HG03521 (cell line): Measurements from ENCODE around the gene PLXDC2.
"Not testable (repeated sequence)": the region's sequence is repeated elsewhere in the genome, so short reads cannot be mapped to it uniquely, and the experiment has no call there.

ENCODE experiments used
- ATAC-seq: cut with Tn5 transposase; IDR thresholded peaks from one replicate; pipeline ENCODE4 v1.9.1; 2021; ENCODE audit warnings: mild to moderate bottlenecking, moderate library complexity; ENCODE audit not compliant: unreplicated experiment

PLXDC2 gene

GRCh38 chr10:19970256-19970655 lies 154.0 kb downstream of the PLXDC2 start:
- ATAC-seq, result no peak

GRCh38 chr10:19970717-19971116 lies 154.5 kb downstream of the PLXDC2 start:
- ATAC-seq, result no peak

- no peak for ATAC-seq
Observed at GRCh38 chr10:19971343-19972052, 155.3 kb downstream of the PLXDC2 start.

- no peak for ATAC-seq
Observed at GRCh38 chr10:19974138-19974537, 157.9 kb downstream of the PLXDC2 start.

GRCh38 chr10:19974554-19974953 lies 158.3 kb downstream of the PLXDC2 start:
- ATAC-seq, result no peak

GRCh38 chr10:19977097-19977521 lies 160.9 kb downstream of the PLXDC2 start:
- no peak for ATAC-seq

GRCh38 chr10:19979628-19980027 lies 163.4 kb downstream of the PLXDC2 start:
- no peak for ATAC-seq

- no peak for ATAC-seq
Observed at GRCh38 chr10:19983880-19984565, 167.8 kb downstream of the PLXDC2 start.

GRCh38 chr10:19985745-19986144 lies 169.5 kb downstream of the PLXDC2 start:
- ATAC-seq, result no peak

GRCh38 chr10:19986591-19986990 lies 170.4 kb downstream of the PLXDC2 start:
- ATAC-seq, result no peak

GRCh38 chr10:19987931-19988330 lies 171.7 kb downstream of the PLXDC2 start:
- ATAC-seq, result no peak

GRCh38 chr10:19993714-19994315 lies 177.6 kb downstream of the PLXDC2 start:
- no peak for ATAC-seq

- no peak for ATAC-seq
Observed at GRCh38 chr10:19998482-19998881, 182.2 kb downstream of the PLXDC2 start.

- ATAC-seq, result no peak
Observed at GRCh38 chr10:19999431-19999830, 183.2 kb downstream of the PLXDC2 start.

GRCh38 chr10:20002026-20002425 lies 185.8 kb downstream of the PLXDC2 start:
- ATAC-seq, result not testable (repeated sequence)

GRCh38 chr10:20002657-20003056 lies 186.4 kb downstream of the PLXDC2 start:
- no peak for ATAC-seq

- peak; percentile 52 for ATAC-seq
Observed at GRCh38 chr10:20004087-20004523, 187.9 kb downstream of the PLXDC2 start.

- ATAC-seq, result no peak
Observed at GRCh38 chr10:20005638-20006037, 189.4 kb downstream of the PLXDC2 start.

GRCh38 chr10:20006169-20006870 lies 190.1 kb downstream of the PLXDC2 start:
- ATAC-seq, result no peak

- no peak for ATAC-seq
Observed at GRCh38 chr10:20007426-20007825, 191.2 kb downstream of the PLXDC2 start.

GRCh38 chr10:20013991-20014750 lies 197.9 kb downstream of the PLXDC2 start:
- no peak for ATAC-seq
